ENCODE measurements around the gene THRAP3. TPM values are rescaled to one million over a fixed set of nuclear protein-coding genes. Genes with fewer than 3 reads are reported as not detected.

The THRAP3 gene, protein sequence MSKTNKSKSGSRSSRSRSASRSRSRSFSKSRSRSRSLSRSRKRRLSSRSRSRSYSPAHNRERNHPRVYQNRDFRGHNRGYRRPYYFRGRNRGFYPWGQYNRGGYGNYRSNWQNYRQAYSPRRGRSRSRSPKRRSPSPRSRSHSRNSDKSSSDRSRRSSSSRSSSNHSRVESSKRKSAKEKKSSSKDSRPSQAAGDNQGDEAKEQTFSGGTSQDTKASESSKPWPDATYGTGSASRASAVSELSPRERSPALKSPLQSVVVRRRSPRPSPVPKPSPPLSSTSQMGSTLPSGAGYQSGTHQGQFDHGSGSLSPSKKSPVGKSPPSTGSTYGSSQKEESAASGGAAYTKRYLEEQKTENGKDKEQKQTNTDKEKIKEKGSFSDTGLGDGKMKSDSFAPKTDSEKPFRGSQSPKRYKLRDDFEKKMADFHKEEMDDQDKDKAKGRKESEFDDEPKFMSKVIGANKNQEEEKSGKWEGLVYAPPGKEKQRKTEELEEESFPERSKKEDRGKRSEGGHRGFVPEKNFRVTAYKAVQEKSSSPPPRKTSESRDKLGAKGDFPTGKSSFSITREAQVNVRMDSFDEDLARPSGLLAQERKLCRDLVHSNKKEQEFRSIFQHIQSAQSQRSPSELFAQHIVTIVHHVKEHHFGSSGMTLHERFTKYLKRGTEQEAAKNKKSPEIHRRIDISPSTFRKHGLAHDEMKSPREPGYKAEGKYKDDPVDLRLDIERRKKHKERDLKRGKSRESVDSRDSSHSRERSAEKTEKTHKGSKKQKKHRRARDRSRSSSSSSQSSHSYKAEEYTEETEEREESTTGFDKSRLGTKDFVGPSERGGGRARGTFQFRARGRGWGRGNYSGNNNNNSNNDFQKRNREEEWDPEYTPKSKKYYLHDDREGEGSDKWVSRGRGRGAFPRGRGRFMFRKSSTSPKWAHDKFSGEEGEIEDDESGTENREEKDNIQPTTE
- 10 to 100 TPM; 77.2 to 99.5 (median 86.2) TPM for total RNA-seq

GRCh38 chr1:36223996-36224536 is at the start of gene THRAP3:
Gene THRAP3 (plus strand): TSS chr1:36224443. CDS start chr1:36282564, 58,121 bp downstream.
- TF ChIP-seq CTCF (IDR thresholded peaks at IDR 0.05): no peak
- ATAC-seq (ENCODE audit: low FRiP score) (peak; percentile 99), DNase-seq (ENCODE audit: low spot score) (peak; percentile 92)

GRCh38 chr1:36174713-36175112 is 49.5 kb upstream of the THRAP3 start:
- no peak for DNase-seq (ENCODE audit: low spot score)
- no peak for TF ChIP-seq CTCF (IDR thresholded peaks at IDR 0.05)
- ATAC-seq (ENCODE audit: low FRiP score): no peak

DNA sequence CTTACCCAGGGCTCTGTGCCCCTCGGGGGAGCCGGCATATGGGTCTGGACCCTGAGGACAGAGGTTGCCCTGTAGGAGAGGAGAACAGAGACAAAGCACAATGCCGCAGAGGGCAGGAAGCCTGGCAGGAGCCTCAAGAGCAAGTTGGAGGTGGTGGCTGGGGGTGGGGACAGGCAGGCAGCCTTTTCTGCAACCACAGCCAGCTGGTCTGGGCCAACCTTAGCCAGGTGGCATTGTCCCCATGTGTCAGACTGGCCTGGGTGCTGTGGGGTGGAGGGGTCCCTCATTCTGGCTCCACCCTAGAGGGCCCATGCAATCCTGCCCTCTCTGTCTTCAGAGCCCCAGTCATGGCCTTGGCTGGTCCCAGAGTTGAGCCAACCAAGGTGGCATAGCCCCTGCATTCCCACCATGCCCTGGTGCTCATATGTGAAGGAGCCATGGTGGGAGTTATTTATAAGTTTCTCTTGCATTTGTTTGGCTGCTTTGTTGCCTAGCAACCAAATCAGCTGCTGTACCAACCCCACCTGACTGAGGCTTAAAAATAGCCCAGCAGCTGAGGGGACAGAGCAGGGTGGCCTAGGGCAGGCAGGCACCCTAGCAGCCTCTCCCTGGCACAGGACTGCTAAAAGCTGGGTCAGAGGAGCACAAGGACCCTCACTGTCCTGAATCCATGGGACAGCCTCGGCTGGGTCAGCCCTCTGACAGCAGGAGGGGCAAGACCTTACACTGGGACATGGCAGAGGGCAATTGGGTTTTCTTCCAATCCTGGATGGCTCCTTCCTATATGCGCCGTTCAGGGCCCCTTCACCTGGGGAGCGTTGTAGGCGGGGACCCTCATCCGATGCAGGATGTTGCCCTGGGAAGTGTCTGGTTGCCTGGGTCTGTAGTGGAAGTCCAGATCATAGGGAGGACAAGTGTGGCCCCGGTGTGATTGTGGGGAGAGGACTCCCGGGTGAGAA is 48.8 kb upstream of the THRAP3 start:
- no peak for TF ChIP-seq CTCF (IDR thresholded peaks at IDR 0.05)
- ATAC-seq (ENCODE audit: low FRiP score) (no peak), DNase-seq (ENCODE audit: low spot score) (no peak)

DNA sequence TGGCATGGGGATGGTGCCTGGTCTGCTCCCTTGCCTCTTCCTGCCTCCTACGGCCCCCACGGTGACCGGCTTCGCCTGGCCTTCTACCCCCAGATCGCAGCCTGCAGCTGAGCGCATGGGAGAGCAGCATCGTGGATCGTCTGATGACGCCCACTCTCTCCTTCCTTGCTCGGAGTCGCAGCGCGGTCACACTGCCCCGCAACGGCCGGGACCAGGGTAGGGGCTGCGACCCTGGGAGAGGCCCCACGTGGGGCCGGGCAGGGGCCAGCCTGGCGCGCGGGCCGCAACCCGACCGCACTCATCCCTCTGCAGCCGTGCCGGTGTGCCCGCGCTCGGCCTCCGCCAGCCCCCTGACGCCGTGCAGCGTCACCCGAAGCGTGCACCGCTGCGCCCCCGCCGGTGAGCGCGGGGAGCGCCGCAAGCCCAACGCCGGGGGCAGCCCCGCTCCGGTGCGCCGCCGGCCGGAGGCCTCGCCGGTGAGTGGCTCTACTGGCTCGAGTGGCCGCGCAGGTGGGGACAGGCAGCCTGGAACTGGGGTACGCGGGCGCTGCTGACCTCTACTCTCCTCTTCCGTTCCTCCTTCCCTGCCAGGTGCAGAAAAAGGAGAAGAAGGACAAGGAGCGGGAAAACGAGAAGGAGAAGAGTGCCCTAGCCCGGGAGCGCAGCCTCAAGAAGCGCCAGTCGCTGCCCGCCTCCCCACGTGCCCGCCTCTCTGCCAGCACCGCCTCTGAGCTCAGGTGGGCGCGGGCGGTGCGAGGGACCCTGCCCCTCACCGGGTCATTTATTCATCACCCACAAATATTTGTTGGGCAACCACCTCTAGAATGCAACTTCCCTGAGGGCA is 47.9 kb upstream of the THRAP3 start:
- no peak for DNase-seq (ENCODE audit: low spot score)
- no peak for ATAC-seq (ENCODE audit: low FRiP score)
- no peak for TF ChIP-seq CTCF (IDR thresholded peaks at IDR 0.05)

DNA sequence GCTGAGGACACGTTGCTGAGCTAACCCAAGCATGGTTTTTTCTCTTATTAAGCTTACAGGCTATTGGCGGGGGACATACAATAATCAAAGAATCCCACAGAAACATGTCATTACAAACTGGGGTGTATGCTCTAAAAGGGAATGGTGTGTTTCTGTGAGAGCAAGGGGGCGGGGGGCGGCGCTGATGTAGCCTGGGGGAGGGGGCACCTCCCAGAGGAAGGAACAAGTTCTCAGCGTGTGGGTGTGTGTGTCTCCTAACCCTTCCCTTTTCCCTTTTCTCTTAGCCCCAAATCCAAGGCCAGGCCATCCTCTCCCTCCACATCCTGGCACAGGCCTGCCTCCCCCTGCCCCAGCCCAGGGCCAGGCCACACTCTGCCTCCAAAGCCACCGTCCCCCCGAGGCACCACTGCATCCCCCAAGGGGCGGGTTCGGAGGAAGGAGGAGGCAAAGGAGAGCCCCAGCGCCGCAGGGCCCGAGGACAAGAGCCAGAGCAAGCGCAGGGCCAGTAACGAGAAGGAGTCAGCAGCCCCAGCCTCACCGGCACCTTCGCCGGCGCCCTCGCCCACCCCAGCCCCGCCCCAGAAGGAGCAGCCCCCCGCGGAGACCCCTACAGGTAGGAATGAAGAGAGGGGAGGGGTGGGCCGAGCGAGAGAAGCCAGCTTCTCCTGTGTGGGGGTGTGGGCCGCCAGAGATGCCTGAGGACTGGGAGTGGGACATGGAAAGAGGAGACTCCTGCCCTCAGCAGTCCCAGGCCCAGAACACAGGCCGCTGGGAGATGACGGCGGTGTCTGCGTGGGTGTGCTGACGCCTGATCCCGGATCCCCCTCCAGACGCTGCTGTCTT is 46.4 kb upstream of the THRAP3 start:
- DNase-seq (ENCODE audit: low spot score) (no peak), ATAC-seq (ENCODE audit: low FRiP score) (no peak)
- no peak for TF ChIP-seq CTCF (IDR thresholded peaks at IDR 0.05)
